GM19099 (cell line): ENCODE results near the gene EME2.

Source experiments
- POLR2A ChIP-seq: IDR thresholded peaks from 3 replicates; pipeline ENCODE4 v1.6.1; 2011; ENCODE audit warnings: low read depth; ENCODE audit not compliant: insufficient read length; ENCODE audit errors: extremely low read depth

EME2 gene

GRCh38 chr16:1820946-1821290 lies 48.3 kb downstream of the EME2 start:
- TF ChIP-seq POLR2A, result no peak

DNA sequence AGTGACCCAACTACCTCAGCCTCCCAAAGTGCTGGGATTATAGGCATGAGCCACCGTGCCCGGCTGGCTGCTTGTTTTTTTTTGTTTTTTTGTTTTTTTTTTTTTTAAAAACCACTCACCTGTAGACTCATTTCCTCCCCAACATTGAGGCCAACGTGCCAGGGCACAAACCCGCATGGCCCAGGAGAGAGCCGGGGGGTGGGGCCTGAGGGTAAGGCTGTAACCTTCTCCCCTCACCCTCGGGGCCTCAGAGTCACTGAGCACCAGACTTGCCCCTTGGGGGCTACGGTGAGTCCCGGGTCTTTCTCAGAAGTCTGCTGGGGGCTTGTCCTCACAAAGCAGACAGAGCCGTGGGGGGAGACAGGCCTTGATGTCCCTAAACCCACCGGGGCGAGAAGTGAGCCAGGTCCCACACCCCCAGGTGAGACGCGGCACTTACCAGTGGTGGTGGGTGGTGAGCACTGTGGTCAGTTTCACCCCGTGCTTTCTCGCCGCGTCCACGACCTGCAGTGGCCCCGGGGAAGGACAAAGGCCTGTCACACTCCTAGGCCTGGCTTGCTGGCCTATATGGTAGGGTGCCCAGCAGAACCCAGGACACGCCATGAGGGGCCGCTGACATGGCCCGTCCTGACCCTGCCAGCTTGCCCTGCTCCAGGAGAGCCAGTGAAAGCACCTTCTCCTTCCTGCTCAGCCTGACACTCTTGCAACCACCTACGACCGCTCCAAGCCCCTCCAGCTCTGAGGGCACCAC lies 49.4 kb downstream of the EME2 start:
- TF ChIP-seq POLR2A, result no peak

DNA sequence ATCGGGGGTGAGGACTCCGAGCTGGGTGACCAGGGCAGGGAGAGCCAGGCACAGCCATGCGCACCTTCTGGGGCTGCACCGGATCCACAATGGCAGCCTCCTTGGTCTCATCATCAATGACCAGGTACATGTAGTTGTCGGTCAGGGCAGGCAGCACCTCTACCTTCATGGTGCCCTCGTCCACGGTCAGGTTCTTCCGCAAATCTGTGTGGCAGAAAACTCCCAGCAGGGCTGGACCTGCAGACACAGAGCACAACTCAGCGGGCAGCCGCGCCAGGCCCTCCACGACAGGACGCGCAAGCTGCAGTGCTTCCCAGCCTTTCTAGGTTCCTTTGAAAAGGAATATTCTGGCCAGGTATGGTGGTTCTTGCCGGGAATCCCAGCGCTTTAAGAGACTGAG lies 50.2 kb downstream of the EME2 start:
- no peak for TF ChIP-seq POLR2A

GRCh38 chr16:1823821-1824220 lies 51.2 kb downstream of the EME2 start:
- no peak for TF ChIP-seq POLR2A

- TF ChIP-seq POLR2A, result no peak
Measured at GRCh38 chr16:1825381-1825863, 52.8 kb downstream of the EME2 start.
